Activated naive CD8-positive, alpha-beta T cell treated with anti-CD3 and anti-CD28 coated beads, Interleukin-2, amount 50 U/mL, for 16 hours (primary cell): Measurements from ENCODE around the gene NFE2L1.

Experiments
- DNase-seq: peaks from one replicate; pipeline ENCODE4 v3.0.0-alpha.2; 2020; ENCODE audit warnings: low read depth, low spot score

Gene NFE2L1

DNA sequence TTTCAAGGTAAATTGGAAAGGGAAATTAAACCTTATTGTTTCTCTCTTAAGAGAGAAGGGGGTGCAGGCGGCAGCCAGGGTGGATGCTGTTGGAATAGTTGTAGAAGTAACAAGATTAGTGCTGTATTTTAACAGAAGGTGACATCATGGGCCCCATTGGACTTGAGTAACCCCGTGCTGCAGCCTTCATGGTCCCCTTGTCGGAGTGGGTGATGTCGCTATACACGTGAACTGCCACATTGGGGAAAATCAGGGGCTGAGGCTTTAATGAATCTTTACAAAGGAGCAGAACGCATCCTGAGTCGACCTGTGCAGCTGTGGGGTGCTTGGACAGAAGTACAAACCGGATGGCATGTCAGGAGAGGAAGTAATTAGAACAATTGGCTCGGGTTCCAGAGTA lies 62.6 kb downstream of the NFE2L1 start:
- no peak for DNase-seq
